GM19395 (cell line): ENCODE results near the gene PDE4DIP.
"Not testable (repeated sequence)": the region's sequence is repeated elsewhere in the genome, so short reads cannot be mapped to it uniquely, and the experiment has no call there.

Experiments used
- ATAC-seq: cut with Tn5 transposase; IDR thresholded peaks from one replicate; pipeline ENCODE4 v1.9.1; 2021; ENCODE audit warnings: mild to moderate bottlenecking, moderate library complexity; ENCODE audit not compliant: unreplicated experiment

Gene PDE4DIP

DNA sequence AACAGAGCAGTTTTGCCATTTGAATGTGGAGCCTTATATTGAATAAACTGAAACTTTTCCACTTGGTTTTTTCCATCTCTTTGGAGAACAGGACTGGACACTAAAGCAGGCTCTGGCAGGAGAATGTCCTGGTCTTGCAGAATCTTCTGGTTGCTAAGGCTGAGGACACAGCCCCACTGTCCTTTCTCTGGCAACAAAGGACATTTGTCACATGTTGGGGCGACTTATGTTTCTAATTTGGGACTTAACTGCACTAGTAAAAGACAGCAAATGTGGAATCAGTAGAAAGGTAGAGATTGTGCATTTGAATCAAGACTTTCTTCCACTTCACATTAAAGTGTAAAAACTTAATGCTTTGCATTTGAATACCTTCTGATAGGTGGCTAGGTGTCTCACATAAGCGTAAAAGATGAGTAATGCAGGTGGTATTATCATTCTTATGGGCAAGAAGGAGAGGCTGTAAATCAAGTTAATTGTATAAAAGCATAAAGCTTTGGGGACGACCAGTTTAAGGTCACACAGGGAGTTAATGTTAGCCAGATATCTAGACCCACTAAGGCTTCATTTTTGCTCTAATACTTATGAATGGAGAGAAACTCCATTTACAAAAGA lies 74.7 kb downstream of the PDE4DIP start:
- ATAC-seq: not testable (repeated sequence)

- not testable (repeated sequence) for ATAC-seq
Measured at GRCh38 chr1:148921047-148921446, 76.8 kb downstream of the PDE4DIP start.

DNA sequence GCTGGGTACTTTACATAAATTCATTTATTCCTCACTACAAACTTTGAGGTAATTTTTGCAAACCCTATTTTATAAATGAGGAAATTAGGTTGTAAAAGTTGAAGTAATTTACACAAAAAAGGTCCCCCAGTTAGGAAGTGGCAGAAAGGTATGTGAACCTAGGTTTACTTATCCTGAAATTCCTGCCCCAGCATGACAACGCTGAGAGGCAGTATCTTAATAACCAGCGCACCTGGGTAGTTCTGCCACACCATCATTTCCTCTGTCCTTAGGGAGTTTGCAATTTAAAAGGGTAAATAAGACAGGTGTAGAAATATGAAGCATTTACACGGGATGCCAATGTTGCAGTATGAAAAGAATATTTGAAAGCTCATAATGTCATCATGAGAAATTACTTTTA lies 79.6 kb downstream of the PDE4DIP start:
- ATAC-seq: not testable (repeated sequence)

DNA sequence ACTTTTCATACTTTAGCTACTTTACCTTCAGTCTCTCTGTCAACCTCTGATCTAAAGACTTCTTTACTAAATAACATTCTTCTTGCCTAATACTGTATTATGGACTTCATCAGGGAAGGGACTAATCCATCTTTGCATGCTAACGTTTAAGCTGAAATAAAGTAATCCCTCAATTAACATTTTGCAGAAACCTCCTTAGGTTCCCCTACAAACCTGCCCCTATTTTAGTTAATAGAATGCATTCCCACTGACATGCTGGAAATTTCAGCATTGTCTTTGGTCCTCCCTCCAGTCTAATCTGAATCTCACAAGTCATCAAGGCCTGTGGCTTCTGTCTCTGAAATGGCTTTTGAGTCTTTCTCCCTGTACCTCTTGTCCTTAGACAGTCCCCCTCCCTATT lies 83.4 kb downstream of the PDE4DIP start:
- ATAC-seq: not testable (repeated sequence)

DNA sequence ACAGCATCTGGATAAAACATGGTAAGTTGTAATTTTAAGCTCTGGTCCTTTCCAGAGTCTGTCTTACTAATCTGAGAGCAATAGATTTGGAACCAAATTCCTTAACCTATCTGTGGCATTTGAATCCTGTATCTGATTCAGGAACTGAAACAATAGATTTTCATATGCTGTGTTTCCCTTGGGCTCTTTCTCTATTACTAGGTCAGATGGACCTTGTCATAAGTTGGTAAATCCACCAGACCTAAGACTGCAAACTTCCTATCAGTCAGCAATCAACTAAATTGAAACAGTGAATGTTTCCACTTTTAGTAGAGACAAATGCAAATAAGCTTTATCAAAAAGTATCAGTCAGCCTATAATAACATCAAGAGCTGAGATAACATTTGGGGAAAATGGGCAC lies 85.0 kb downstream of the PDE4DIP start:
- not testable (repeated sequence) for ATAC-seq

DNA sequence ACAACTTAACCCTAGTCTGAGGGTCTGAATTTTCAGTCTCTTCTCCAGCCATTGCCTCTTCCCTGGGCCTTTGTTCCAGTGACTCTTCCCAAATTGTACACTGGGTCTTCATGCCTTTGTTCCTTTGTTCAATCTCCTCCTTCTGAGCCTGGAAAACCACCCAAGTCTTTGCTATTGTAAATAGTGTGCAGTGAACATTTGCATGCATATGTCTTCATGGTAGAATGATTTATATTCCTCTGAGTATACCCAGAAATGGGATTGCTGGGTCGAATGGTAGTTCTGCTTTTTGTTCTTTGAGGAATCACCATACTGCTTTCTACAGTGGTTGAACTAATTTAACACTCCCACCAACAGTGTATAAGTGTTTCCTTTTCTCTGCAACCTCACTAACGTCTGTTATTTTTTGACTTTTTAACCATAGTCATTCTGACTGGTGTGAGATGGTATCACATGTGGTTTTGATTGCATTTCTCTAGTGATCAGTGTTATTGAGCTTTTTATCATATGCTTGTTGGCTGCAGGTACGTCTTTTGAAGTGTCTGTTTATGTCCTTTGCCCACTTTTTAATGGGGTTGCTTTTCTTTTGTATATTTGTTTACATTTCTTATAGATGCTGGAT lies 91.3 kb downstream of the PDE4DIP start:
- not testable (repeated sequence) for ATAC-seq

- ATAC-seq: not testable (repeated sequence)
Measured at GRCh38 chr1:148942906-148943305, 98.7 kb downstream of the PDE4DIP start.

- not testable (repeated sequence) for ATAC-seq
Measured at GRCh38 chr1:148945130-148945529, 100.9 kb downstream of the PDE4DIP start.

- not testable (repeated sequence) for ATAC-seq
Measured at GRCh38 chr1:148948768-148949167, 104.5 kb downstream of the PDE4DIP start.

GRCh38 chr1:148951336-148952227 lies 107.4 kb downstream of the PDE4DIP start:
- ATAC-seq: peak; percentile 79

GRCh38 chr1:148952253-148952937 lies 108.2 kb downstream of the PDE4DIP start:
- peak; percentile 80 for ATAC-seq

- ATAC-seq: peak; percentile 0
Measured at GRCh38 chr1:148952938-148953616, 108.8 kb downstream of the PDE4DIP start.

DNA sequence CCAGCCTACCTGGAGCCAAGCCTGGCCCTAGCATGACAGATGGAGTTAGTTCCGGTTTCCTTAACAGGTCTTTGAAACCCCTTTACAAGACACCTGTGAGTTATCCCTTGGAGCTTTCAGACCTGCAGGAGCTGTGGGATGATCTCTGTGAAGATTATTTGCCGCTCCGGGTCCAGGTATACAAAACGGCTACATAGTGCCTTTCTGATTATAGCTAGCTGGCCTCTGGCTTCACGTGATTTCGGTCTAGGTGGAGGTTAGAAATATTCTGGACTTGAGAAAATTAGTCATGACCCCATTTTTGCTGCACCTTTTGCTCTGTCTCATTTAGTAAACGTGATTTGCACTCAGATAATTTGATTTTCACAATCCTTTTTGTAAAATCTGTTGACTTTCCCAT lies 109.5 kb downstream of the PDE4DIP start:
- ATAC-seq: not testable (repeated sequence)

- ATAC-seq: not testable (repeated sequence)
Measured at GRCh38 chr1:148958343-148958742, 114.1 kb downstream of the PDE4DIP start.

DNA sequence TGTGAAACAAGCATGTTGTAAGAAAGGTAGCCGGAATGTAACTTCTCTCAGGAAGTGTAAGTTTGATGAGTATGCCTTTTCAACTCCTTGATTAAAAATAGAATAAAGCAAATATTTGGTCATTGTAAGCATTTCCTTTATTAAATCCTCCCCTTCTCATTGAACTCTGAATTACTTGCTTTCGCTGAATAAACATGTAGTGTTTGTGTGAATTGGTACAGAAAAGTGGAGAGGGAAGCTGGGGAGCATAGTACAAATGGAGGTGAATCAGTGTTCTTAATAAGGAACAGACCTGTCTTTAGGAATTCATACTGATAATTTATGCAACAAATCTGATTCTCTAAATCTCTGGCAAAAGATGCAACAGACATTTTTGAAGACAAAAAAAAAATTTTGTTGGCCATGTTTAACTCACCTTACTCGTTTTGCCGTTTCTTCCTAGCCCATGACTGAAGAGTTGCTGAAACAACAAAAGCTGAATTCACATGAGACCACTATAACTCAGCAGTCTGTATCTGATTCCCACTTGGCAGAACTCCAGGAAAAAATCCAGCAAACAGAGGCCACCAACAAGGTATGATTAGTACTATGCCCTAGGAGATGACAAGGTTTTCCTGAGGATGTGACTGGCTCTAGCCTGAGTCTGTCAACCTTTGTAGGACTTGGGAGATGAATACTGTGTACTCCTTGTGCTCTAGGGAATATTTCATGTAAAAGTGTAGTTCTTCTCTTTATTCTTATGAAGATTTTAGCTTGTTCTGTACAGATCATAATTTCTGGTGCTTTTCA lies 116.2 kb downstream of the PDE4DIP start:
- not testable (repeated sequence) for ATAC-seq

- not testable (repeated sequence) for ATAC-seq
Measured at GRCh38 chr1:148962127-148962857, 118.1 kb downstream of the PDE4DIP start.

DNA sequence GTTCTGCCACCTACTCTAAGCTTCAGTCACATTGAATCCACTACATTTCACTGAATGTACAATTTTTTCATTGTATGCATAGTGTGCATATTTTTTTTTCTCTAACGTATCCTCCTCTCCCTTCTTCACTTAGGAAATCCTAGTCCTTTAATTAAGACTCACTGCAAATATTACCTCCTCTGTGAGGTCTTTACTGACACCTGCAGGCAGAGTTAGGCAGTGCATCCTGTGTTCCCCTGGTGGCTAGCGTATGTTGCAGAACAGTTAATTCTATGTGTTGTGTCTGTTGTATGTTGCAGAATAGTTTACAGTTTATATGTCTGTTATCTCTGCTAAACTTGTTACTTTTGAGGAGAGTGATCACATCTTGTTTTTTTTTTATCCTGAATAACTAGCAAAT lies 121.9 kb downstream of the PDE4DIP start:
- ATAC-seq: not testable (repeated sequence)

DNA sequence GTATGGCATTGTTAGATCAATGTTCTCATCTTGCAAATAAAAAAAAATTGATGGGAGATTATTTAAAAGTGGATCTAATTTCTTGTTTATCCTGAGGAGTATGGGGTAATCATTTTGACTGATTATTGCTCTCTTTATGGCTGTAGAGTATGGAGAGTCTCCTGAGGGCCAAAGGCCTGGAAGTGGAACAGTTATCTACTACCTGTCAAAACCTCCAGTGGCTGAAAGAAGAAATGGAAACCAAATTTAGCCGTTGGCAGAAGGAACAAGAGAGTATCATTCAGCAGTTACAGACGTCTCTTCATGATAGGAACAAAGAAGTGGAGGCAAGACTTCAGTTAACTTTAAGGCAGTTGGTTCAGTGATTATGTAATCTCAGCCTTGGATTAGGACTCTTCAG lies 123.4 kb downstream of the PDE4DIP start:
- ATAC-seq: not testable (repeated sequence)

DNA sequence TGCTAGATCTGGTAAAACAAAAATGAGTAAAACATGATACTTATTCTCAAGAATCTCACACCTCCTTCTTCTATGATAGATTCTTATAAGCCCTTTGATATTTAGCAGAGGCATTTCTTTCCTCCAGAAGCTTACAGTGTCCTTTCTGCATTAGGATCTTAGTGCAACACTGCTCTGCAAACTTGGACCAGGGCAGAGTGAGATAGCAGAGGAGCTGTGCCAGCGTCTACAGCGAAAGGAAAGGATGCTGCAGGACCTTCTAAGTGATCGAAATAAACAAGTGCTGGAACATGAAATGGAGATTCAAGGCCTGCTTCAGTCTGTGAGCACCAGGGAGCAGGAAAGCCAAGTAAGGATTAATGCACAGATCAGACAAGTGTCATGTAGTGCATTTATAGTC lies 124.5 kb downstream of the PDE4DIP start:
- ATAC-seq: not testable (repeated sequence)
